Activated CD4-positive, alpha-beta T cell treated with anti-CD3 and anti-CD28 coated beads for 24 hours (primary cell): ENCODE measurements around the gene IGF2R.
"Not testable (repeated sequence)": the region's sequence is repeated elsewhere in the genome, so short reads cannot be mapped to it uniquely, and the experiment has no call there.

Experiments used
- DNase-seq, 2 donors: peaks; one replicate each; pipeline ENCODE4 v3.0.0-alpha.2; 2020; ENCODE audit warnings: low read depth in 2 of 2

Gene IGF2R, protein sequence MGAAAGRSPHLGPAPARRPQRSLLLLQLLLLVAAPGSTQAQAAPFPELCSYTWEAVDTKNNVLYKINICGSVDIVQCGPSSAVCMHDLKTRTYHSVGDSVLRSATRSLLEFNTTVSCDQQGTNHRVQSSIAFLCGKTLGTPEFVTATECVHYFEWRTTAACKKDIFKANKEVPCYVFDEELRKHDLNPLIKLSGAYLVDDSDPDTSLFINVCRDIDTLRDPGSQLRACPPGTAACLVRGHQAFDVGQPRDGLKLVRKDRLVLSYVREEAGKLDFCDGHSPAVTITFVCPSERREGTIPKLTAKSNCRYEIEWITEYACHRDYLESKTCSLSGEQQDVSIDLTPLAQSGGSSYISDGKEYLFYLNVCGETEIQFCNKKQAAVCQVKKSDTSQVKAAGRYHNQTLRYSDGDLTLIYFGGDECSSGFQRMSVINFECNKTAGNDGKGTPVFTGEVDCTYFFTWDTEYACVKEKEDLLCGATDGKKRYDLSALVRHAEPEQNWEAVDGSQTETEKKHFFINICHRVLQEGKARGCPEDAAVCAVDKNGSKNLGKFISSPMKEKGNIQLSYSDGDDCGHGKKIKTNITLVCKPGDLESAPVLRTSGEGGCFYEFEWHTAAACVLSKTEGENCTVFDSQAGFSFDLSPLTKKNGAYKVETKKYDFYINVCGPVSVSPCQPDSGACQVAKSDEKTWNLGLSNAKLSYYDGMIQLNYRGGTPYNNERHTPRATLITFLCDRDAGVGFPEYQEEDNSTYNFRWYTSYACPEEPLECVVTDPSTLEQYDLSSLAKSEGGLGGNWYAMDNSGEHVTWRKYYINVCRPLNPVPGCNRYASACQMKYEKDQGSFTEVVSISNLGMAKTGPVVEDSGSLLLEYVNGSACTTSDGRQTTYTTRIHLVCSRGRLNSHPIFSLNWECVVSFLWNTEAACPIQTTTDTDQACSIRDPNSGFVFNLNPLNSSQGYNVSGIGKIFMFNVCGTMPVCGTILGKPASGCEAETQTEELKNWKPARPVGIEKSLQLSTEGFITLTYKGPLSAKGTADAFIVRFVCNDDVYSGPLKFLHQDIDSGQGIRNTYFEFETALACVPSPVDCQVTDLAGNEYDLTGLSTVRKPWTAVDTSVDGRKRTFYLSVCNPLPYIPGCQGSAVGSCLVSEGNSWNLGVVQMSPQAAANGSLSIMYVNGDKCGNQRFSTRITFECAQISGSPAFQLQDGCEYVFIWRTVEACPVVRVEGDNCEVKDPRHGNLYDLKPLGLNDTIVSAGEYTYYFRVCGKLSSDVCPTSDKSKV (N-terminal part only)

DNA sequence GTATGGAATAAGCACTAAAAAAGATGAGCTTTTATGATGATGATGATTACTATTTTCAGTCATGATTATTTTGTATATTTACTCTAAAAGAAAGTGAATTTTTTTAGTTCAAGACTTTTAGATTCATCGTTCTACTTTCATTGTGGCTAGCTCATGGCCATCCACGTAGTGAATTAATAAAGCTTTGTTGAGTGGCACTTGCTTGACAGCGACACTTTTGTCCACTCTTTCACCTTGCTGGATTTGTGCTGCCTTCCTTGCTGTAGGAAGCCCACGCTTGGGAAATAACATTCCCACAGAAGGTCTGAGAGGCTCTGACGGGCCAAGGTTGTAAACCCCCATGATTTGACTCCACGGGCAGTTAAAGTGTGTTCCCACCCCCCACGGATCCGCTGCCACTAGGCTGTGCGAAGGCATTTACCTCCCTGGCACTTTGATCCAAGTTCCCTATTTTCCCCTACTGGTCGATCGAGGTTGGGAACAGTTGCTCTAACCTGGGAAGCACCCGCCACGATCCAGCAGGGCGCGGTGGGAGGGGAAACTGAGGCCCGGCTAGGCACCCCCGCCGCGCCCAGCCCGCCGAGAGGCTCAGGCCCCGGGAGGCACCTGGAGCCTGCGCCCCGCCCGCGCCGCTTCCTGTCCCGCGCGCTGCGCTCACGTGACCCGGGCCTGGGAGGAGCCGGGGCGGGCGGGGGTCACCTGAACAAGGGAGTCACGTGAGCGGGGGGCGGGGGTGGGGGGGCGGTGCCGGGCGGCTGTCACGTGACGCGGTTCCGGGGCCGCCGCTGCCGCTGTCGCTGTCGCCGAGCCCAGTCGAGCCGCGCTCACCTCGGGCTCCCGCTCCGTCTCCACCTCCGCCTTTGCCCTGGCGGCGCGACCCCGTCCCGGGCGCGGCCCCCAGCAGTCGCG lies at the start of gene IGF2R:
TSS of gene IGF2R (plus strand) at position 788 of the 909 bp plus-strand sequence. CDS start 165 bp downstream, outside the sequence.
- peak; percentile 85 to 91 for DNase-seq

DNA sequence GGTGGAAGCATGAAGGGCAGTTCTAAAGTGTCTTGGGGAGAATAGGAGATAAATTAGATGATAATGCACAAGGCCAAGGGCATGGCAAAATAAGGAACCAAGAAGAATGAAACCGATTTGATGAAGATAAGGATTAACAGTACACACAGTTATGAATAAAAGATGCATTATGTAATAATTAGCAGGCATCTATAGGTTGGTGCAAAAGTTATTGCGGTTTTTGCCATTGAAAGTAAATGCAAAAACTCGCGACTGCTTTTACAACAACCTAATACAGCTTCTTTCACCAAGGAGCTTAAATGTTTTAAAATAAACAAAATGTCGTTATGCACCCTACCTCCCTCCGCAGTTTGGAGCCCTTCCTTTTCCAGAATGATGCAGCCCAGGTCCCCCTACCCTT lies 49.1 kb upstream of the IGF2R start:
- DNase-seq: no peak

DNA sequence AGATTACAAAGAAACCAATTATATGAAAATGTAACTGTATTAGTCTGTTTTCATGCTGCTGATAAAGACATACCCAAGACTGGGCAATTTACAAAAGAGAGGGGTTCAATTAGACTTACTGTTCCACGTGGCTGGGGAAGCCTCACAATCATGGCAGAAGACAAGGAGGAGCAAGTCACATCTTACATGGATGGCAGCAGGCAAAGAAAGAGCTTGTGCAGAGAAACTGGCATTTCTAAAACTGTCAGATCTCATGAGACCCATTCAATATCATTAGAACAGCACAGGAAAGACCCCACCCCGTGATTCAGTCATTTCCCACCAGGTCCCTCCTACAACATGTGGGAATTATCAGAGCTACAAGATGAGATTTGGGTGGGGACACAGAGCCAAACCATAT lies 44.7 kb upstream of the IGF2R start:
- DNase-seq: not testable (repeated sequence)

DNA sequence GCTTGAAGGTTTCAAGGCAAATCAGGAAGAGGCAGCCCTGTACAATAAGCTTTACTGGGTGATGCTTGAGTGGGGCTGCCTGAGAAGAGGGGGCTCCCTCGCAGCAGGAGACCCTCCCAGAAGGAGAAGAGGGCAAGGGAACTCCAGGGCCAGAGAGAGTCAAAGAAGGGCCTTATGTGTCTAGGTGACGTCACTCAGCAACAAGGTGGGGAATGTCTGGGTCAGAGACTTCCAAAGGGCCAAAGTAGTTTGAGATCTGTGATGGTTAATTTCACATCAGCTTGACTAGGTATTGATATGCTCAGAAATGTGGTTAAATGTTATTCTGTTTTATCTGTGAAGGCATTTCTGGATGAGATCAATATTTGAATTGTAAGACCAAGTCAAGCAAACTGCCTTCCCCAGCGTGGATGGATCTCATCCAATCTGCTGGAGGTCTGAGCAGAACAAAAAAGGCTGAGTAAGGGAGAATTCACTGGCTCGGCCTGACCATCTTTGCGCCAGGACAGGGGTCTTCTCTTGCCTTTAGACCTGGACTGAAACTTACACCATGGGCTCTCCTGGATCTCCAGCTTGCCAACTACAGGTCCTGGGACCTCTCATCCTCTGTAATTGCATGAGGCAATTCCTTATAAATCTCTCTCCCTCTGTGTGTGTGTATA lies 42.2 kb upstream of the IGF2R start:
- DNase-seq: no peak

GRCh38 chr6:159929819-159930218 lies 39.1 kb upstream of the IGF2R start:
- peak; percentile 19 to 21 for DNase-seq

DNA sequence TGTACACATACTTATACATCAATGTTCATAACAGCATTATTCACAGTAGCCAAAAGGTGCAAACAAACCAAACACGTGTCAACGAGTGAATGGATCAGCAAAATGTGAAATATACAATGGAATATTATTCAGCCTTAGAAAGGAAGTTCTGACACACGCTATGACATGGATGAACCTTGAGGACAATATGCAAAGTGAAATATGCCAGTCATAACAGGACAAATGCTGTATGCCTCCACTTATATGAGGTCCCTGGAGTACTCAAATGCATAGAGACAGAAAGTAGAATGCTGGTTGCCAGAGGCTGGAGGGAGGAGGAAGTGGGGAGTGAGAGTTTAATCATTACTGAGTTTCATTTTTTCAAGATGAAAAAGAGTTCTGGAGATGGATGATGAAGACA lies 37.8 kb upstream of the IGF2R start:
- peak in 1 of 2 donors; percentile 25 for DNase-seq

DNA sequence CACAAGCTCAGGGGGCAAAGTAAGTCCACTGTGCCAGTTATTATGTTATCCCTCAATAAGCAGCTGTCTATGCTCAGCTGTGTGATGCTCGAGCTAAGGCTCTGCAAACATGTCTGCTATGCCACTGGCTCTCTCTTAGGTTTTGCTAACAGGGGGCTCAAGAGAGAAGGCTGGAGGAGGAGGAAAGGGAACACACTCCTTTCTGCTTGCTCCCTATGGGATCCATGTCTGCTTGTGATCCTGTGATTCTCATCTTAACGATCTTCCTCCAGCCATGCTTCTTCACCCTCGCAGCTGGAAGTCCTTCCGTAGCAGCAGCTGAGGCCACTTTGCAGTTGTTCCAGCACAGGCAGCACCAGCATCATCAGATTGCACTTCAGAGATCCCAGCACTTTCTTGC lies 37.0 kb upstream of the IGF2R start:
- DNase-seq: no peak

DNA sequence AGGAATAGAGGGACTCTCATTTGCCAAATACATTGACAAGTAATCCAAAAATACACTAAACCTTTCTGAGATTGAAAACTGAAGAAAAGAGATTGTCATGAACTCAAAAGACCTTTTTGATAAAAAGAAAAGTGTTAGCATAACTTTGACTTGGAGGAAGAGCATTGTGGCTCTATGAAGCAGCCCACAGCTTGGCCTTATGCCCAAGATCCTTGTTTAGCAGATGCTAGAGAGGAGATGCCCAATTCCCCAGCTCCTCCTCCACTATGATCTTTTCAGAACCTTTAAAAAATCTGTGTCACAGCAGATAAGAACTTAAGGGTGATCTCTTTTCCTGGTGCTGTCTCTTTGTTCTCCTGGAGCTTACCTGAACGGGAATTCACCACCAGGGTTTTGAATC lies 35.8 kb upstream of the IGF2R start:
- no peak for DNase-seq

DNA sequence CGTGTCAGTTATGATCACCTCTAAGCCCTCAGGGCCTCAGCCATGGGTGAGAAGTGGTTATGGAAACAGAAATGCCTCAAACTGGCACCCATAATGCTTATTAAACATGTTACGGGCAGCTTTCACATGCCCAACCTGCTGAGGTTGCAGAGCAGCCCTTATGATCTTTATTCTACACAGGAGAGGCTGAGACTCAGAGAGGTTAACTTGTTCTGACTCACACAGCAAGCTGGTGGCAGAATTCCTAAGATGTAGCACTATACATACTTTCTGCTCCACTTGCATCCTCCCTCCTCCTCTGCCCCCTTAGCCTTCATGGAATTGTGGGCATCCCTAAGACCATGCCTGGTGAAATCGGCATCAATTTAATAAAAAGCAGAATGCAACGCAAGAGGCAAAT lies 34.7 kb upstream of the IGF2R start:
- DNase-seq: no peak

- DNase-seq: no peak
Measured at GRCh38 chr6:159935065-159935464, 33.8 kb upstream of the IGF2R start.

DNA sequence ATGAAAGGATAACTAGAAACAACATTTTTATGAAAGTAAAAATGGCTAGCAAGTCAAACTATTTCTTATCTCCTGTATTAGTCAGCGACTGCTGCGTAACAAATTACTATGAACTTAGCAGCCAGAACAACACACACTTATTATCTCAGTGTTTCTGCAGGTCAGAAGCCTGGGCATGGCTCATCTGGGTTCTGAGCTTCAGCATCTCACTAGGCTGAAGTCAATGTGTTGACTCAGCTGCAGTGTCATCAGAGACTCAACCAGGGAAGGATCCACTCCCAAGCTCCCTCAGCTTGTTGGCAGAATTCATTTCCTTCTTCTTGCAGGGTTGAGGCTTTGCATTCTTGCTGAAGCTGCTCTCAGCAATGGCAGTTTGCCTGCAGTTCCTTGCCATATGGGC lies 33.2 kb upstream of the IGF2R start:
- no peak for DNase-seq

DNA sequence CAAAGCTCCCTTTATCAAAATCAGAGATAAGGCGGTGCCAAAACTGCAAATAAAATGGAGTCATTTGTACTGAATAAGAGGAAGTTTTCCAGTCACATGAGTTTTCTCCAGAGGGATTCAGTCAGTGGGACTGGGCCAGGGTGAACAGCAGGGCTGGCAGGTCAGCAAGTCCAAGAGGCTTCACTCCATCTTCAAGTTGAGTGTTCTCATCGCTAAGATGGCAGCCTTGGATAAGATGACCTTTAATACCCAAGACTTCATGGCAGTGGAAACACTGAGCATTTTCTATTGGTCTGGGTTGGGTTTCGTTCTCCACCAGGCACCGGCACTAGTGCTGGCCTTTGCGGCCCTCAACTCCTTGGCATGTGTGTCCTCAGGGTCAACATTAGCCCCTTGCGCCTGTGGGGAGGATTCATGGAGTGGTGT lies 29.3 kb upstream of the IGF2R start:
- DNase-seq: no peak

- no peak for DNase-seq
Measured at GRCh38 chr6:159941286-159942113, 27.4 kb upstream of the IGF2R start.

DNA sequence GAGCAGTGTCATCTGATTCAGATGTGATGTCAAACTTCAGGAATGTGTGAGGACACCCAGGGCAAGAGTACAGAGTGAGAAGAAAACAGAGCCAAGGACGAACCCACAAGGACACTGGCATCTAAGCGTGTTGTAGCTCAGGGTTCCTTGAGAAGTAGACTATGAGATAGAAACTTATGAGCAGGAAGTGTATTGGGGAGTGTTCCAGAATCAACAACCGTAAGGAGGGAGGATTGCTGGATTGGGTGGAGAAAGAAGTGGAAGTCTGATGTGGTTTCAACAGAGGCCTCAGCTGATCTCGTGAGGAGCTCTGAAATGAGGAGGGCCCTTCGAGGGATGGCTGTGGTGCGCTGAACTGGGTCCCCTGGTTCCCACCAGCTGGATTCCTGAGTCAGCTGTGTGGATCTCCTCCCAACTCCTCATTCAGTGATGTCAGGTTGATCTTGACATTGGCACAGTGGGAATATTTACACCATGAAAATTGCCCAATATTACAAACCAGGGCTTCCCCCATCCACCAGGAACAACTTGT lies 25.7 kb upstream of the IGF2R start:
- DNase-seq: no peak

- no peak for DNase-seq
Measured at GRCh38 chr6:159943968-159944598, 24.8 kb upstream of the IGF2R start.

GRCh38 chr6:159945801-159946392 lies 23.0 kb upstream of the IGF2R start:
- no peak for DNase-seq

DNA sequence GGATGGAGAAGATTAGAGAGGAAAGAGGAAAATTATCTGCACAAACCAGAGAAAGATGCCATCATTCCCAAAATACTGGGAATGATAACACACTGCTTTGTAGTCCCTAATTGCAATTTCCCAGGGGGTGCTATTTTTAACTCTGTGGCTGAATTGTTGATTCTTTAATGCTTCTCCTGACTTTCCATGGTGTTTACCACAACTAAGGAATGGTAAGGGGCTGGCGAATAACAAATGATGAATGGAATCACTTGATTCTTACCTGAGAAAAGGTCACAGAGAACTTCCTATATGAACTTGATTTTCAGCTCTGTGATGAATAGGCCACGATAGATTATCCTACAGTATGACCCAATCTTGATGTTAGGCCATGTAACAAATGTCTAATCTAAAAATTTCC lies 22.0 kb upstream of the IGF2R start:
- no peak for DNase-seq

- DNase-seq: no peak
Measured at GRCh38 chr6:159948199-159948598, 20.7 kb upstream of the IGF2R start.
